HepG2 (cell line): ENCODE measurements around the gene RGR. TPM values are rescaled to one million over a fixed set of nuclear protein-coding genes. Genes with fewer than 3 reads are reported as not detected.

Experiments
- ARID4A ChIP-seq: sonication (generic); formaldehyde crosslinking; IDR thresholded peaks from 2 replicates; pipeline ENCODE4 v1.5.0; 2020; ENCODE audit warnings: mild to moderate bottlenecking, missing genetic modification reagents, borderline replicate concordance
- FOXP1 ChIP-seq, 2 experiments: fragments of 450-650 bp in 1 of 2; IDR thresholded peaks; 2 replicates each; pipeline ENCODE4 v1.6.1; 2017 to 2018; ENCODE audit warnings: antibody characterized with exemption in 1 of 2
- THAP11 ChIP-seq: IDR thresholded peaks from 2 replicates; pipeline ENCODE4 v1.6.1; 2016; ENCODE audit warnings: missing biosample characterization, missing genetic modification reagents
- ZBTB4 ChIP-seq: sonication (generic); formaldehyde crosslinking; IDR thresholded peaks from 2 replicates; pipeline ENCODE4 v1.4.0; 2020; ENCODE audit warnings: missing genetic modification reagents, mild to moderate bottlenecking, borderline replicate concordance
- ZNF225 ChIP-seq: sonication (generic); formaldehyde crosslinking; IDR thresholded peaks from 2 replicates; pipeline ENCODE4 v1.4.0; 2020; ENCODE audit warnings: mild to moderate bottlenecking, missing genetic modification reagents
- ZNF589 ChIP-seq: sonication (generic); formaldehyde crosslinking; conservative IDR thresholded peaks from 2 replicates; pipeline ENCODE4 v1.8.0; 2022; ENCODE audit warnings: mild to moderate bottlenecking, moderate library complexity, missing genetic modification reagents
- ZNF841 ChIP-seq: sonication (generic); formaldehyde crosslinking; IDR thresholded peaks from 2 replicates; pipeline ENCODE4 v1.8.1; 2023; ENCODE audit warnings: missing genetic modification reagents, borderline replicate concordance
- polyA plus RNA-seq, 8 experiments: library from polyadenylated mRNA; depleted of rRNA in 3 of 8; stranded (reverse) in 7 of 8; unstranded in 1 of 8; fragments of >200 nt; fragmentation: Illumina TruSeq in 4 of 8; extraction: Trizol in 4 of 8; gene quantifications; 2 replicates each; pipeline versions ENCODE4 v1.2.1 to v1.2.3, GENCODE V29; 2011 to 2016; ENCODE audit warnings: low read depth in 4 of 8, missing spikeins in 1 of 8, mixed read lengths in 1 of 8; ENCODE audit not compliant: insufficient read depth in 1 of 8
- total RNA-seq, 5 experiments: library from RNA; depleted of rRNA; stranded (reverse); fragments of >200 nt; fragmentation: Illumina TruSeq; extraction: Trizol; gene quantifications; 2 replicates each; pipeline ENCODE4 v1.2.3, GENCODE V29; 2016; ENCODE audit warnings: low read depth in 1 of 5
- TF ChIP-seq, protein P1 (sequence below), 2 experiments: IDR thresholded peaks; 2 replicates each; pipeline ENCODE4 v1.6.1; 2011 to 2012; ENCODE audit warnings: low read length in 2 of 2, borderline replicate concordance in 1 of 2, low read depth in 1 of 2, mild to moderate bottlenecking in 1 of 2, moderate library complexity in 1 of 2
- TF ChIP-seq, protein P2 (sequence below): sonication (generic); formaldehyde crosslinking; conservative IDR thresholded peaks from 2 replicates; pipeline ENCODE4 v1.4.0; 2020; ENCODE audit warnings: missing genetic modification reagents
- TF ChIP-seq, protein P3 (sequence below): sonication (generic); formaldehyde crosslinking; IDR thresholded peaks from 2 replicates; pipeline ENCODE4 v1.4.0; 2020; ENCODE audit warnings: missing genetic modification reagents, low read depth, mild to moderate bottlenecking, borderline replicate concordance
- TF ChIP-seq, protein P4 (sequence below): sonication (generic); formaldehyde crosslinking; IDR thresholded peaks from 2 replicates; pipeline ENCODE4 v1.5.1; 2020; ENCODE audit warnings: missing genetic modification reagents, mild to moderate bottlenecking, borderline replicate concordance

The RGR gene
- total and polyA plus RNA-seq, 2 of the 13 experiments (the other 11 are each of a cell fraction or from before 2014, with no cell fraction given), result 0.69 to 0.71 TPM

DNA sequence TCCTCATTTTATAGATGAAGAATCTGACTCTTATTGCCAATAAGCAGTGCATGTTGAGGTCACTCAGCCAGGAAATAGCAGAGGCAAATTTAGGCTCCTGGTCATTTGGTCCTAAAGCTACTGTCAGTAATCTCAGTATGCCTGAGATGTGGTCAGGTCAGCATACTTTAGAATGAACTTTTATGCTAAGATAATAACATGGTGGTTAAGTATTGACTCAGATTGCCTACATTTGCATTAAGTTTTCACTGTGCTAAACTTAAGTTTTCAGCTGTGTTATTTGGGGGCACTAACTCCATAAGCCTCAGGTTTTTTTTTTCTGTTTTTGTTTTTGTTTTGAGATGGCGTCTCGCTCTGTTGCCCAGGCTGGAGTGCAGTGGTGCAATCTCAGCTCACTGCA is 47.6 kb downstream of the RGR start (continued):
- TF ChIP-seq, protein P1, sequence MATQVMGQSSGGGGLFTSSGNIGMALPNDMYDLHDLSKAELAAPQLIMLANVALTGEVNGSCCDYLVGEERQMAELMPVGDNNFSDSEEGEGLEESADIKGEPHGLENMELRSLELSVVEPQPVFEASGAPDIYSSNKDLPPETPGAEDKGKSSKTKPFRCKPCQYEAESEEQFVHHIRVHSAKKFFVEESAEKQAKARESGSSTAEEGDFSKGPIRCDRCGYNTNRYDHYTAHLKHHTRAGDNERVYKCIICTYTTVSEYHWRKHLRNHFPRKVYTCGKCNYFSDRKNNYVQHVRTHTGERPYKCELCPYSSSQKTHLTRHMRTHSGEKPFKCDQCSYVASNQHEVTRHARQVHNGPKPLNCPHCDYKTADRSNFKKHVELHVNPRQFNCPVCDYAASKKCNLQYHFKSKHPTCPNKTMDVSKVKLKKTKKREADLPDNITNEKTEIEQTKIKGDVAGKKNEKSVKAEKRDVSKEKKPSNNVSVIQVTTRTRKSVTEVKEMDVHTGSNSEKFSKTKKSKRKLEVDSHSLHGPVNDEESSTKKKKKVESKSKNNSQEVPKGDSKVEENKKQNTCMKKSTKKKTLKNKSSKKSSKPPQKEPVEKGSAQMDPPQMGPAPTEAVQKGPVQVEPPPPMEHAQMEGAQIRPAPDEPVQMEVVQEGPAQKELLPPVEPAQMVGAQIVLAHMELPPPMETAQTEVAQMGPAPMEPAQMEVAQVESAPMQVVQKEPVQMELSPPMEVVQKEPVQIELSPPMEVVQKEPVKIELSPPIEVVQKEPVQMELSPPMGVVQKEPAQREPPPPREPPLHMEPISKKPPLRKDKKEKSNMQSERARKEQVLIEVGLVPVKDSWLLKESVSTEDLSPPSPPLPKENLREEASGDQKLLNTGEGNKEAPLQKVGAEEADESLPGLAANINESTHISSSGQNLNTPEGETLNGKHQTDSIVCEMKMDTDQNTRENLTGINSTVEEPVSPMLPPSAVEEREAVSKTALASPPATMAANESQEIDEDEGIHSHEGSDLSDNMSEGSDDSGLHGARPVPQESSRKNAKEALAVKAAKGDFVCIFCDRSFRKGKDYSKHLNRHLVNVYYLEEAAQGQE (IDR thresholded peaks at IDR 0.05; ENCODE audit: borderline replicate concordance in 1 of 2, low read depth in 1 of 2, low read length in 2 of 2), result no peak
- TF ChIP-seq, protein P2, sequence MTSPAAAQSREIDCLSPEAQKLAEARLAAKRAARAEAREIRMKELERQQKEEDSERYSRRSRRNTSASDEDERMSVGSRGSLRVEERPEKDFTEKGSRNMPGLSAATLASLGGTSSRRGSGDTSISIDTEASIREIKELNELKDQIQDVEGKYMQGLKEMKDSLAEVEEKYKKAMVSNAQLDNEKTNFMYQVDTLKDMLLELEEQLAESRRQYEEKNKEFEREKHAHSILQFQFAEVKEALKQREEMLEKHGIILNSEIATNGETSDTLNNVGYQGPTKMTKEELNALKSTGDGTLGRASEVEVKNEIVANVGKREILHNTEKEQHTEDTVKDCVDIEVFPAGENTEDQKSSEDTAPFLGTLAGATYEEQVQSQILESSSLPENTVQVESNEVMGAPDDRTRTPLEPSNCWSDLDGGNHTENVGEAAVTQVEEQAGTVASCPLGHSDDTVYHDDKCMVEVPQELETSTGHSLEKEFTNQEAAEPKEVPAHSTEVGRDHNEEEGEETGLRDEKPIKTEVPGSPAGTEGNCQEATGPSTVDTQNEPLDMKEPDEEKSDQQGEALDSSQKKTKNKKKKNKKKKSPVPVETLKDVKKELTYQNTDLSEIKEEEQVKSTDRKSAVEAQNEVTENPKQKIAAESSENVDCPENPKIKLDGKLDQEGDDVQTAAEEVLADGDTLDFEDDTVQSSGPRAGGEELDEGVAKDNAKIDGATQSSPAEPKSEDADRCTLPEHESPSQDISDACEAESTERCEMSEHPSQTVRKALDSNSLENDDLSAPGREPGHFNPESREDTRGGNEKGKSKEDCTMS (CRISPR knock-in tag), result no peak
- TF ChIP-seq FOXP1 (IDR thresholded peaks at IDR 0.05) (no peak), FOXP1 (CRISPR knock-in tag; IDR thresholded peaks at IDR 0.05) (no peak), ZNF841 (CRISPR knock-in tag) (no peak), THAP11 (CRISPR knock-in tag) (no peak), ARID4A (no peak), ZNF589 (CRISPR knock-in tag) (no peak), ZNF225 (CRISPR knock-in tag) (no peak), ZBTB4 (CRISPR knock-in tag) (no peak)
- TF ChIP-seq, protein P3, sequence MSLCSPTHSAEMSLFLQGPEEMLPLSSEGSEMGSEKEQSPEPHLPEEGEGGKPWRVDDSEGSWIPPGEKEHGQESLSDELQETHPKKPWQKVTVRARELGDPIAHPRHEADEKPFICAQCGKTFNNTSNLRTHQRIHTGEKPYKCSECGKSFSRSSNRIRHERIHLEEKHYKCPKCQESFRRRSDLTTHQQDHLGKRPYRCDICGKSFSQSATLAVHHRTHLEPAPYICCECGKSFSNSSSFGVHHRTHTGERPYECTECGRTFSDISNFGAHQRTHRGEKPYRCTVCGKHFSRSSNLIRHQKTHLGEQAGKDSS, result no peak
- TF ChIP-seq, protein P4, sequence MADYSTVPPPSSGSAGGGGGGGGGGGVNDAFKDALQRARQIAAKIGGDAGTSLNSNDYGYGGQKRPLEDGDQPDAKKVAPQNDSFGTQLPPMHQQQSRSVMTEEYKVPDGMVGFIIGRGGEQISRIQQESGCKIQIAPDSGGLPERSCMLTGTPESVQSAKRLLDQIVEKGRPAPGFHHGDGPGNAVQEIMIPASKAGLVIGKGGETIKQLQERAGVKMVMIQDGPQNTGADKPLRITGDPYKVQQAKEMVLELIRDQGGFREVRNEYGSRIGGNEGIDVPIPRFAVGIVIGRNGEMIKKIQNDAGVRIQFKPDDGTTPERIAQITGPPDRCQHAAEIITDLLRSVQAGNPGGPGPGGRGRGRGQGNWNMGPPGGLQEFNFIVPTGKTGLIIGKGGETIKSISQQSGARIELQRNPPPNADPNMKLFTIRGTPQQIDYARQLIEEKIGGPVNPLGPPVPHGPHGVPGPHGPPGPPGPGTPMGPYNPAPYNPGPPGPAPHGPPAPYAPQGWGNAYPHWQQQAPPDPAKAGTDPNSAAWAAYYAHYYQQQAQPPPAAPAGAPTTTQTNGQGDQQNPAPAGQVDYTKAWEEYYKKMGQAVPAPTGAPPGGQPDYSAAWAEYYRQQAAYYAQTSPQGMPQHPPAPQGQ (CRISPR knock-in tag), result no peak
